ENCODE data around the gene MC1R.
"Not testable (repeated sequence)": the region's sequence is repeated elsewhere in the genome, so short reads cannot be mapped to it uniquely, and the experiment has no call there.

MC1R gene

DNA sequence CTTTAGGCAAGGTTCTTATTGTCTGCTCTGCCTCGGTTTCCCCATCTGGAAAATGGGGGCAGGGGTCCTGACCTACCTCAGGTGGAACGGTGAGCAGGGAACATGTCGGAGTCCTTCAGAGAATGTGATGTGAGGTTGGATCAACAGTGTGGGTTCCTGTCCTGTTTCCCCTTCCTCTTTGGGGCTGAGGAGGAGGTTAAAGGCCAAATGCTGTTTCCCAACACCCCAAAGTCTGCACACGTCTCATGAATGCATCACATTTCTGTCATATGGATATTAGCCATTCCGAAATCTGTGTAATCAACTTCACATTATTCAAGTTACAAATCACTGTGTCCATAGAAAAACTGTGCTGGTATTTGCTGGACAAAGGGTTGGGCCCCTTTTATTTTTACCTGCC, 48.8 kb downstream of the MC1R start:
- no CpG with 5 or more reads among the region's 5 CpGs for WGBS, 2 donors (ENCODE audit: extremely low coverage in 2 of 2, insufficient read length in 2 of 2, insufficient replicate concordance in 1 of 2)
- not testable (repeated sequence) for DNase-seq (ENCODE audit: low spot score); H2AK5ac ChIP-seq (ENCODE audit: low read depth, low read length); H3K4ac ChIP-seq (ENCODE audit: low read length); H4K91ac ChIP-seq (ENCODE audit: low read depth, low read length, poor library complexity); H3K27ac ChIP-seq (replicated peaks; ENCODE audit: low read length); H2BK15ac ChIP-seq (ENCODE audit: low read length); H3K18ac ChIP-seq (ENCODE audit: low read length); H2BK5ac ChIP-seq (ENCODE audit: low read length); H2BK120ac ChIP-seq (ENCODE audit: low read depth, low read length); H3K23ac ChIP-seq (ENCODE audit: low read depth, low read length, poor library complexity); H4K8ac ChIP-seq (ENCODE audit: low read depth, low read length); H3K27me3 ChIP-seq (ENCODE audit: control insufficient read depth in 3 of 3, insufficient read depth in 3 of 3, low read depth in 1 of 3, low read length in 3 of 3); H3K4me3 ChIP-seq (ENCODE audit: low read length in 2 of 2); H3K9ac ChIP-seq (ENCODE audit: low read depth, low read length, poor library complexity); H3K4me2 ChIP-seq (ENCODE audit: insufficient read depth, low read length, poor library complexity, severe bottlenecking); H2BK12ac ChIP-seq (ENCODE audit: low read length); H2AFZ ChIP-seq (ENCODE audit: low read length); H3K79me1 ChIP-seq (ENCODE audit: low read depth, low read length); H3K14ac ChIP-seq (ENCODE audit: low read length)
- H3K9me3 ChIP-seq (replicated peaks in 1 of 2; ENCODE audit: control insufficient read depth in 2 of 2, insufficient read depth in 1 of 2, low read depth in 1 of 2, low read length in 2 of 2), result peaks cover 19 to 23% of the 10 kb centered on the region in 2 donors
- H3K4me1 ChIP-seq (ENCODE audit: control insufficient read depth in 2 of 2, insufficient read depth in 1 of 2, low read depth in 1 of 2, low read length in 2 of 2), result peaks cover 18% of the 10 kb centered on the region in 2 donors
- H3K36me3 ChIP-seq (replicated peaks in 1 of 2; ENCODE audit: control insufficient read depth in 2 of 2, insufficient read depth in 2 of 2, low read length in 2 of 2), result peaks cover 10 to 41% of the 10 kb centered on the region in 2 donors

DNA sequence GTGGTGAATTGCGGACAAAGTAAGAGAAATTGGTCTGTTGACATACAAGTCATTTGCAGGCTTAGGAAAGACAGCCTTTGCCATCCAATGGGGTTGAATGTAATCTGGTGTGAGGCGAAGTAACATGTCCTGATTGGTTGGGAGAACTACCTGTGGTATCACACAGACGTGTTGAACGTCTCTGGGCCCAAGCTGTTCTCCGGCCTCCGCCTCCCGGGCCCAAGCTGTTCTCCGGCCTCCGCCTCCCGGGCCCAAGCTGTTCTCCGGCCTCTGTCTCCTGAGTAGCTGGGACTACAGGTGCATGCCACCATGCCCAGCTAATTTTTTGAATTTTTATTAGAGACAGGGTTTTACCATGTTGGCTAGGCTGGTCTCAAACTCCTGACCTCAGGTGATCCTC, 49.4 kb downstream of the MC1R start:
- peaks cover 18% of the 10 kb centered on the region in 2 donors for H3K4me1 ChIP-seq (ENCODE audit: control insufficient read depth in 2 of 2, insufficient read depth in 1 of 2, low read depth in 1 of 2, low read length in 2 of 2)
- H3K14ac ChIP-seq (ENCODE audit: low read length); H2BK15ac ChIP-seq (ENCODE audit: low read length); H2BK5ac ChIP-seq (ENCODE audit: low read length); H3K18ac ChIP-seq (ENCODE audit: low read length); H2BK12ac ChIP-seq (ENCODE audit: low read length); H2BK120ac ChIP-seq (ENCODE audit: low read depth, low read length); H4K8ac ChIP-seq (ENCODE audit: low read depth, low read length); H3K9ac ChIP-seq (ENCODE audit: low read depth, low read length, poor library complexity); H3K4me2 ChIP-seq (ENCODE audit: insufficient read depth, low read length, poor library complexity, severe bottlenecking); H3K4ac ChIP-seq (ENCODE audit: low read length); H3K27me3 ChIP-seq (ENCODE audit: control insufficient read depth in 3 of 3, insufficient read depth in 3 of 3, low read depth in 1 of 3, low read length in 3 of 3); H3K4me3 ChIP-seq (ENCODE audit: low read length in 2 of 2); H2AFZ ChIP-seq (ENCODE audit: low read length); H4K91ac ChIP-seq (ENCODE audit: low read depth, low read length, poor library complexity); H3K27ac ChIP-seq (replicated peaks; ENCODE audit: low read length); H3K79me1 ChIP-seq (ENCODE audit: low read depth, low read length); DNase-seq (ENCODE audit: low spot score); H2AK5ac ChIP-seq (ENCODE audit: low read depth, low read length); H3K23ac ChIP-seq (ENCODE audit: low read depth, low read length, poor library complexity): not testable (repeated sequence)
- no CpG with 5 or more reads among the region's 11 CpGs for WGBS, 2 donors (ENCODE audit: extremely low coverage in 2 of 2, insufficient read length in 2 of 2, insufficient replicate concordance in 1 of 2)
- H3K36me3 ChIP-seq (replicated peaks in 1 of 2; ENCODE audit: control insufficient read depth in 2 of 2, insufficient read depth in 2 of 2, low read length in 2 of 2), result peaks cover 10 to 36% of the 10 kb centered on the region in 2 donors
- H3K9me3 ChIP-seq (replicated peaks in 1 of 2; ENCODE audit: control insufficient read depth in 2 of 2, insufficient read depth in 1 of 2, low read depth in 1 of 2, low read length in 2 of 2), result peaks cover 19 to 23% of the 10 kb centered on the region in 2 donors

DNA sequence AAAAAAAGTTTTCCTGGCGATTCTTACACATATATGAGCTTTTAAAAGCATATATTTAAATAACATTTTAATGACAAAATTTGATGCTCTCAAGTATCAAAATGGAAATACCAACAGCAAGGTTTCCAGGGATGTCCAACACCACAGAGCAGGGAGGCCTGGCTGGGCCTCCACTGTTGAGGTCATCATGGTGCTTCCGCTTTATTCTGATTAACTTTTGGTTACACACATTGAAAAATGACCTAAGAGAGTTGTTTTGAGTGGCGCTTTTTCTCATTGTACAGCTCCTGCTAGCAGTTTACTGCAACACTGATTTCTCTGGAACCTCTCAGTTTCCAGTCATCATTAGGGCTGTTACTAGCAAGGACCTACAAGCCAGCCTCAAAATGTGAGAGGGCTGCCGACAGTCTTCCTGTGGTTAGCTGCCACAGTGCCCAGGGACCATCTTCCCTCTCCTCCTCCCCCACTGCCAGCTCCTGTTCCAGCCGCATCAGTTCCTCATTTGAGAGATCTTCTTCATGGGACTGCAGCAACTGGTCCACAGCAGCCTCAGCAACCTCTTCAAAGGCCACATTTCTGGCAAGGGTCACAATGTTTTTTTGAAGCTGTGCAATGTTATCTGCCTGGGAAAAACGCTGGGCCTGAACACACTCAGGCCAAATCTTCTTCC, 51.2 kb downstream of the MC1R start:
- Histone ChIP-seq H3K18ac (ENCODE audit: low read length) (no peak overlapping the region), H2BK120ac (ENCODE audit: low read depth, low read length) (no peak overlapping the region), H2AK5ac (ENCODE audit: low read depth, low read length) (no peak overlapping the region), H4K91ac (ENCODE audit: low read depth, low read length, poor library complexity) (no peak overlapping the region), H3K27me3 (ENCODE audit: control insufficient read depth in 3 of 3, insufficient read depth in 3 of 3, low read depth in 1 of 3, low read length in 3 of 3) (no peaks in the 10 kb centered on the region), H3K4me3 (ENCODE audit: low read length in 2 of 2) (no peak overlapping the region), H3K4ac (ENCODE audit: low read length) (no peak overlapping the region), H3K4me1 (ENCODE audit: control insufficient read depth in 2 of 2, insufficient read depth in 1 of 2, low read depth in 1 of 2, low read length in 2 of 2) (peaks cover 18 to 23% of the 10 kb centered on the region in 2 donors), H2AFZ (ENCODE audit: low read length) (no peak overlapping the region), H3K14ac (ENCODE audit: low read length) (no peak overlapping the region), H3K23ac (ENCODE audit: low read depth, low read length, poor library complexity) (no peak overlapping the region), H3K79me1 (ENCODE audit: low read depth, low read length) (peaks cover 3% of the 10 kb centered on the region), H2BK5ac (ENCODE audit: low read length) (no peak overlapping the region), H4K8ac (ENCODE audit: low read depth, low read length) (no peak overlapping the region), H3K36me3 (replicated peaks in 1 of 2; ENCODE audit: control insufficient read depth in 2 of 2, insufficient read depth in 2 of 2, low read length in 2 of 2) (peaks cover 11 to 28% of the 10 kb centered on the region in 2 donors), H2BK12ac (ENCODE audit: low read length) (no peak overlapping the region), H3K9me3 (replicated peaks in 1 of 2; ENCODE audit: control insufficient read depth in 2 of 2, insufficient read depth in 1 of 2, low read depth in 1 of 2, low read length in 2 of 2) (peaks cover 19 to 23% of the 10 kb centered on the region in 2 donors), H3K9ac (ENCODE audit: low read depth, low read length, poor library complexity) (no peak overlapping the region), H3K4me2 (ENCODE audit: insufficient read depth, low read length, poor library complexity, severe bottlenecking) (no peak overlapping the region), H3K27ac (replicated peaks; ENCODE audit: low read length) (no peak overlapping the region), H2BK15ac (ENCODE audit: low read length) (no peak overlapping the region)
- WGBS, 2 donors (ENCODE audit: extremely low coverage in 2 of 2, insufficient read length in 2 of 2, insufficient replicate concordance in 1 of 2), result no CpG with 5 or more reads among the region's 6 CpGs
- no peak for DNase-seq (ENCODE audit: low spot score)

Data from neuronal stem cell (in vitro differentiated cells).